ENCODE data around the gene ANO10. TPM values are rescaled to one million over a fixed set of nuclear protein-coding genes. Genes with fewer than 3 reads are reported as not detected.

ANO10 gene
- total RNA-seq, 1 donor from 2014 or later = 56.9 TPM

GRCh38 chr3:43650345-43650744 is 28.5 kb upstream of the ANO10 start:
- Mint-ChIP-seq H3K4me3 (ENCODE audit: unreplicated experiment) (no peak overlapping the region), H3K27ac (ENCODE audit: unreplicated experiment) (no peak overlapping the region), H3K9me3 (ENCODE audit: low read depth) (no peaks in the 10 kb centered on the region), H3K36me3 (ENCODE audit: low read depth) (no peaks in the 10 kb centered on the region), H3K27me3 (ENCODE audit: low read depth) (no peaks in the 10 kb centered on the region), H3K4me1 (ENCODE audit: low read depth) (peaks cover 15% of the 10 kb centered on the region)
- no peak for DNase-seq (ENCODE audit: low spot score)
- TF ChIP-seq CTCF (IDR thresholded peaks at IDR 0.05) = no peak

GRCh38 chr3:43649365-43649968 is 27.7 kb upstream of the ANO10 start:
- Mint-ChIP-seq H3K9me3 (ENCODE audit: low read depth) (no peaks in the 10 kb centered on the region), H3K27ac (ENCODE audit: unreplicated experiment) (no peak overlapping the region), H3K4me1 (ENCODE audit: low read depth) (peaks cover 15% of the 10 kb centered on the region), H3K36me3 (ENCODE audit: low read depth) (no peaks in the 10 kb centered on the region), H3K4me3 (ENCODE audit: unreplicated experiment) (no peak overlapping the region), H3K27me3 (ENCODE audit: low read depth) (no peaks in the 10 kb centered on the region)
- TF ChIP-seq CTCF (IDR thresholded peaks at IDR 0.05) = no peak
- DNase-seq (ENCODE audit: low spot score) = no peak

GRCh38 chr3:43648957-43649356 is 27.1 kb upstream of the ANO10 start:
- Mint-ChIP-seq H3K27me3 (ENCODE audit: low read depth) (no peaks in the 10 kb centered on the region), H3K4me1 (ENCODE audit: low read depth) (peaks cover 15% of the 10 kb centered on the region), H3K4me3 (ENCODE audit: unreplicated experiment) (no peak overlapping the region), H3K36me3 (ENCODE audit: low read depth) (no peaks in the 10 kb centered on the region), H3K27ac (ENCODE audit: unreplicated experiment) (no peak overlapping the region), H3K9me3 (ENCODE audit: low read depth) (no peaks in the 10 kb centered on the region)
- DNase-seq (ENCODE audit: low spot score) = no peak
- no peak for TF ChIP-seq CTCF (IDR thresholded peaks at IDR 0.05)

- DNase-seq (ENCODE audit: low spot score) = no peak
- TF ChIP-seq CTCF (IDR thresholded peaks at IDR 0.05) = no peak
- Mint-ChIP-seq H3K27ac (ENCODE audit: unreplicated experiment) (peak overlapping the region; percentile 27), H3K9me3 (ENCODE audit: low read depth) (no peaks in the 10 kb centered on the region), H3K27me3 (ENCODE audit: low read depth) (no peaks in the 10 kb centered on the region), H3K4me3 (ENCODE audit: unreplicated experiment) (no peak overlapping the region), H3K4me1 (ENCODE audit: low read depth) (peaks cover 15% of the 10 kb centered on the region), H3K36me3 (ENCODE audit: low read depth) (no peaks in the 10 kb centered on the region)
Observed at GRCh38 chr3:43647331-43648166, 25.7 kb upstream of the ANO10 start.

- DNase-seq (ENCODE audit: low spot score) = no peak
- no peak for TF ChIP-seq CTCF (IDR thresholded peaks at IDR 0.05)
- H3K4me3 Mint-ChIP-seq (ENCODE audit: unreplicated experiment) = no peak overlapping the region
- H3K27me3 Mint-ChIP-seq (ENCODE audit: low read depth) = no peaks in the 10 kb centered on the region
- peaks cover 25% of the 10 kb centered on the region for H3K4me1 Mint-ChIP-seq (ENCODE audit: low read depth)
- H3K27ac Mint-ChIP-seq (ENCODE audit: unreplicated experiment) = no peak overlapping the region
- H3K9me3 Mint-ChIP-seq (ENCODE audit: low read depth) = no peaks in the 10 kb centered on the region
- H3K36me3 Mint-ChIP-seq (ENCODE audit: low read depth) = no peaks in the 10 kb centered on the region
Observed at GRCh38 chr3:43644443-43644842, 22.6 kb upstream of the ANO10 start.
